ENCODE data around the gene MAN1A1.

Gene MAN1A1

DNA sequence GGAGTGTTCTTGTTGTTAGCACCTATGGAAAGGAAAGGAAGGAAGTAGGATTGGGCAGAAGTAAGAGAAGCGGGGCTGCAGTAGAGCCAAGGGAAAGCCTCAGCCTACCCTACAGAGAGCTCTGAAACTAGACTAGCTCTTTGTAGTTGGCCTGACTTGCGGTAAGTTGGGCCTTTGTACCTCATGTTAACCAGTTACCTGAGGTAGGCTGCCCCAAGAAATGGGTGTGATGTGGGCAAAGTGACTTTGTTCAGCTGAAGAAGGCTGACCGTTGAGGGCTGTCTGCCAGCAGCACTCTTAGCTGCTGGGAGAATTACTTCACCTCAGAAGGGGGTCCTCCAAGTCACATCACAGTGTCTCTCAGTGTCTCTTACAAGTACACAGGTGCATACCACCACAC, 216.2 kb downstream of the MAN1A1 start:
- H3F3A ChIP-seq (ENCODE audit: insufficient read depth, low read length): no peaks in the 10 kb centered on the region
- no peak overlapping the region for H2AFZ ChIP-seq (ENCODE audit: low read length)
- no peaks in the 10 kb centered on the region for H3K27me3 ChIP-seq (replicated peaks; ENCODE audit: insufficient read depth, low read length)
- H3K9me2 ChIP-seq (replicated peaks; ENCODE audit: insufficient read depth, low read length): no peaks in the 10 kb centered on the region
- no peak for DNase-seq
- H3K9me3 ChIP-seq (replicated peaks; ENCODE audit: insufficient read depth, low read length): no peaks in the 10 kb centered on the region
- no peak overlapping the region for H3K4me2 ChIP-seq (ENCODE audit: low read depth, low read length)
- no peak overlapping the region for H3K4me3 ChIP-seq (ENCODE audit: low read length)
- no peak overlapping the region for H3K9ac ChIP-seq (ENCODE audit: low read length)
- no peaks in the 10 kb centered on the region for H4K20me1 ChIP-seq (ENCODE audit: insufficient read depth, low read length)
- H3K36me3 ChIP-seq (replicated peaks; ENCODE audit: insufficient read depth, low read length): no peaks in the 10 kb centered on the region
- H3K4me1 ChIP-seq (ENCODE audit: low read length): peaks cover 5% of the 10 kb centered on the region; the same call in 1 of the 2 replicates
- TF ChIP-seq, protein P1, sequence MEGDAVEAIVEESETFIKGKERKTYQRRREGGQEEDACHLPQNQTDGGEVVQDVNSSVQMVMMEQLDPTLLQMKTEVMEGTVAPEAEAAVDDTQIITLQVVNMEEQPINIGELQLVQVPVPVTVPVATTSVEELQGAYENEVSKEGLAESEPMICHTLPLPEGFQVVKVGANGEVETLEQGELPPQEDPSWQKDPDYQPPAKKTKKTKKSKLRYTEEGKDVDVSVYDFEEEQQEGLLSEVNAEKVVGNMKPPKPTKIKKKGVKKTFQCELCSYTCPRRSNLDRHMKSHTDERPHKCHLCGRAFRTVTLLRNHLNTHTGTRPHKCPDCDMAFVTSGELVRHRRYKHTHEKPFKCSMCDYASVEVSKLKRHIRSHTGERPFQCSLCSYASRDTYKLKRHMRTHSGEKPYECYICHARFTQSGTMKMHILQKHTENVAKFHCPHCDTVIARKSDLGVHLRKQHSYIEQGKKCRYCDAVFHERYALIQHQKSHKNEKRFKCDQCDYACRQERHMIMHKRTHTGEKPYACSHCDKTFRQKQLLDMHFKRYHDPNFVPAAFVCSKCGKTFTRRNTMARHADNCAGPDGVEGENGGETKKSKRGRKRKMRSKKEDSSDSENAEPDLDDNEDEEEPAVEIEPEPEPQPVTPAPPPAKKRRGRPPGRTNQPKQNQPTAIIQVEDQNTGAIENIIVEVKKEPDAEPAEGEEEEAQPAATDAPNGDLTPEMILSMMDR (IDR thresholded peaks at IDR 0.05; ENCODE audit: low read length): no peak
- no peak overlapping the region for H3K27ac ChIP-seq (ENCODE audit: low read length)
- H3K79me2 ChIP-seq (ENCODE audit: low read length): no peaks in the 10 kb centered on the region

DNA sequence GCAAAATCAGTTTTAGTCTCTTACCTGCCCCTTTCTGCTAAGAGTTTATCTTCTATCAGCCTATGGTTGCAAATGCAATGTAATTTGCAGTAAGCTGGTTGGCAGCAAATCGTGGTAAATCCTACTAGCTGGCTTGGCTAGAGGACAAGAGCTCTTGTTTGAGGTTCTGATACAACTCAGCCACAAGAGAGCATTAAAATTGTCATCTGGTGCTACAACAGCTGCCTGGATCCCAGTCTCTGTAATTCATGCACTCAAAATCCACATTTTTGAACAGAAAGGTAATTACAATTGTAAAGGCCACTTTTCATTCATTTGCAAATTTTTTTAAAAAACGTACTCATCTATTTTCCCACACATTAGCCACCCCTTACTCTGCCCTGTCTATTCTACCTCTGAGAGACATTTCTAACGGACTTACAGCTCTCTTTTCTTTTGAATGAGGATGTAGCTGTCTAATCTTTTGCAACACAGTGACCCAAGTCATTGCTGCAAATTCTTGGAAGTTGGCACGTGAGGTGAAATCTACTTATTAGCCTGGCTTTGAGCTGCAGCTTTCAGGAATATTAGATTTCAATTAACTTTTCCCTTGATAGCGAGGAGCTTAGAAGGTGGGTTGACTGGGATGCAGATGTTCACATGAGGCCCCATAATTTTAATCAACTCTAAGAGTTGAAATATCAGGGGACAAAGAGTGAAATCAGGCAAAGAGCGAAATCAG, 217.1 kb downstream of the MAN1A1 start:
- no peaks in the 10 kb centered on the region for H3K79me2 ChIP-seq (ENCODE audit: low read length)
- H3K4me1 ChIP-seq (ENCODE audit: low read length): no peaks in the 10 kb centered on the region
- no peak overlapping the region for H3K4me2 ChIP-seq (ENCODE audit: low read depth, low read length)
- H3K9ac ChIP-seq (ENCODE audit: low read length): no peak overlapping the region
- no peaks in the 10 kb centered on the region for H3K9me2 ChIP-seq (replicated peaks; ENCODE audit: insufficient read depth, low read length)
- H3K27me3 ChIP-seq (replicated peaks; ENCODE audit: insufficient read depth, low read length): no peaks in the 10 kb centered on the region
- no peak overlapping the region for H2AFZ ChIP-seq (ENCODE audit: low read length)
- H3F3A ChIP-seq (ENCODE audit: insufficient read depth, low read length): no peaks in the 10 kb centered on the region
- H4K20me1 ChIP-seq (ENCODE audit: insufficient read depth, low read length): no peaks in the 10 kb centered on the region
- no peak for DNase-seq
- TF ChIP-seq EZH2 (optimal IDR thresholded peaks at IDR 0.05; ENCODE audit: low read depth, low read length) (no peak), EZH2phosphoT487 (IDR thresholded peaks at IDR 0.05; ENCODE audit: low read length) (no peak)
- TF ChIP-seq, protein P1 (IDR thresholded peaks at IDR 0.05; ENCODE audit: low read length): no peak
- H3K9me3 ChIP-seq (replicated peaks; ENCODE audit: insufficient read depth, low read length): no peaks in the 10 kb centered on the region
- H3K27ac ChIP-seq (ENCODE audit: low read length): no peak overlapping the region
- no peak overlapping the region for H3K4me3 ChIP-seq (ENCODE audit: low read length)
- no peaks in the 10 kb centered on the region for H3K36me3 ChIP-seq (replicated peaks; ENCODE audit: insufficient read depth, low read length)

DNA sequence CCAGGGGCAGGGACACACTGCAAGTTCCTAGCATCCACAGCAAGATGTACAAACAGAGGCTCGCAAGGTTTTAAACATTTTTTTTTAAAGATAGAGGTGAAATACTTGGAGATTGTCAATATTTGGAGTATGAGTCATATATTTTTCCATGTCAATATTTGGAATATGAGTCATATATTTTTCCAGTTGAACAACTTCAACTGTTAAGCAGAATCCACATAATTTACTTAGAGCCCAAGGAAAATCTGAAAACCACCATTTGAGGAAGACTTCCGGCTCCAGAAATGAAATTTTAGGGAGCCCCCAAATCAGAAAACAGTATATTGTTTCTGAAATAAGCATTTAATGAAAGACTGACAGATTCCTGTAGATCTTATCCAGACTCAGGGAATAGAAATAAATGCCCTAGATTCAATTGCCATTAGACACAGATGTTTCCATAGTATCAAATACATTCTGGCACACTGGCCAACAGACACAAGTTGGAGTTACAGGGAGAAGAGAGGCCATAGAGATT, 219.5 kb downstream of the MAN1A1 start:
- H3K4me3 ChIP-seq (ENCODE audit: low read length): no peak overlapping the region
- H3K4me1 ChIP-seq (ENCODE audit: low read length): no peaks in the 10 kb centered on the region
- no peak overlapping the region for H2AFZ ChIP-seq (ENCODE audit: low read length)
- H4K20me1 ChIP-seq (ENCODE audit: insufficient read depth, low read length): no peaks in the 10 kb centered on the region
- TF ChIP-seq EZH2phosphoT487 (IDR thresholded peaks at IDR 0.05; ENCODE audit: low read length) (no peak), EZH2 (optimal IDR thresholded peaks at IDR 0.05; ENCODE audit: low read depth, low read length) (no peak)
- TF ChIP-seq, protein P1 (IDR thresholded peaks at IDR 0.05; ENCODE audit: low read length): no peak
- no peaks in the 10 kb centered on the region for H3K36me3 ChIP-seq (replicated peaks; ENCODE audit: insufficient read depth, low read length)
- DNase-seq: no peak
- no peak overlapping the region for H3K4me2 ChIP-seq (ENCODE audit: low read depth, low read length)
- H3K9ac ChIP-seq (ENCODE audit: low read length): no peak overlapping the region
- H3K9me2 ChIP-seq (replicated peaks; ENCODE audit: insufficient read depth, low read length): no peaks in the 10 kb centered on the region
- no peaks in the 10 kb centered on the region for H3K79me2 ChIP-seq (ENCODE audit: low read length)
- no peaks in the 10 kb centered on the region for H3K9me3 ChIP-seq (replicated peaks; ENCODE audit: insufficient read depth, low read length)
- H3K27me3 ChIP-seq (replicated peaks; ENCODE audit: insufficient read depth, low read length): no peaks in the 10 kb centered on the region
- H3K27ac ChIP-seq (ENCODE audit: low read length): no peak overlapping the region
- no peaks in the 10 kb centered on the region for H3F3A ChIP-seq (ENCODE audit: insufficient read depth, low read length)

Measured in MM.1S (cell line).